NK-92 (cell line): ENCODE measurements around the gene FARP2.

Experiments used
- DNase-seq: peaks from one replicate; lab custom pipeline; 2025; ENCODE audit not compliant: unreplicated experiment; lab: John Stamatoyannopoulos, UW

FARP2 gene

GRCh38 chr2:241454837-241455485, 98.9 kb downstream of the FARP2 start:
- DNase-seq, result no peak

- DNase-seq, result no peak
Measured at GRCh38 chr2:241456546-241456945, 100.5 kb downstream of the FARP2 start.

GRCh38 chr2:241458687-241459086, 102.6 kb downstream of the FARP2 start:
- no peak for DNase-seq

- DNase-seq, result no peak
Measured at GRCh38 chr2:241459520-241459919, 103.4 kb downstream of the FARP2 start.

DNA sequence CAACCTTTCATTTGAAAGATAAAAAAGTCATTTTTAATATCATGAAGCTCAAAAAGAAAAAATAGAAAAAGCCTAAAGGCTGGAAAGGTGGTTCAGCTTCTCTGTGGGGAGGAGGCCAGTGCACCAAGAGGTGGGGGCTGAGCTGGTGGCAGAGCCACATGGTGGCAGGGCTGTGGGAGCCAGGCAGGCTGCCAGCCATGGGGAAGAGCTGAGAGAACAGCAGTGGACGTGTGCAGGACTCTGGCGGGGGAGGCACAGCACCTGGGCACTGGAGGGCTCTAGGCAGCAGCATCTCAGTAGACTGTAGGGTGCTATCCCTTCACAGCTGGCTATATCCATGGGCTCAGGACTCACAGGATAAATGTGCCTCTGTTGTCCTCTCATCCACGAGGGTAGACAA, 104.5 kb downstream of the FARP2 start:
- DNase-seq, result no peak

DNA sequence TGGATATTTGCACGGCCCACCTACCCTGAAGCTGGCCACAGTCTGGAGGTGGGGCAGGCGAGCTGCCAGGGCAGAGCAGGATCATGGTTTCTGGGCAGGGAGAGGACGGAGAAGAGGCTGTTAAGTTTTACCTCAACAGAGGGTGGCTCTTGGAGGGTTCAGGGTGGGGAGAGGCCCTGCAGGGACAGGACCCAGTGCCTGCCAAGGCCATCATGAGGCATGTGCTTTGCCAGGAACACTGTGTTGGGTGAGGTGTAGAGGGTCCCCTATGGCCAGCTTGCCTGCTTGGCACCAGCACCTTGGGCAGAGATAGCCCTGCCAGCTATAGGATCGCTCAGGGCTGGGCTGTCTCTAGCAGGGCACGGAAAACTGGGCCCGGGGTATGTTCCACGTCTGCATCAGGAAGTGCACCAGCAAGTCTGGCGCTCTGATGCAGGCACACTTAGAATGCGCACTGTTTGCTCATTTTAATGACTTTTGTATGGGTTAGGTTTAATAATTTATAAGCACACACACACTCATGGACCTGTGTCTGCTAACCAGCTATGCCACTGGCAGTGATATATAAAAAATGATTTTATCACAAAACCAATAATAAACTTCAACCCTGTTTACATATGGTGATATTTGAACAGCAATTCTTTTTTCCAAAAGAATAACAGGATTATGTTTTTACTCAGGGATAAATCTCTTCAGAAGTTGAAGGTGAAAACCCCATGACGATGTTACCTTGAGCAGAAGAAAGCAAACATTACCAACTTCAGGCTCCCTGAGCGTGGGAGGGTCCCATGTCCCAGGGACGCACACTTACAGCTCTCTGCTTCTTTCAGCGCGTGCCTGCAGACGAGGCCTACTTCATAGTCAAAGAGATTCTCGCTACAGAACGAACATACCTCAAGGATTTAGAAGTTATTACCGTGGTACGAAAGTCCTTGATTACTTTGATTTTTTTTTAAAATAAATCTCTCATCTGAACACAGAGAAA, 105.9 kb downstream of the FARP2 start:
- no peak for DNase-seq

DNA sequence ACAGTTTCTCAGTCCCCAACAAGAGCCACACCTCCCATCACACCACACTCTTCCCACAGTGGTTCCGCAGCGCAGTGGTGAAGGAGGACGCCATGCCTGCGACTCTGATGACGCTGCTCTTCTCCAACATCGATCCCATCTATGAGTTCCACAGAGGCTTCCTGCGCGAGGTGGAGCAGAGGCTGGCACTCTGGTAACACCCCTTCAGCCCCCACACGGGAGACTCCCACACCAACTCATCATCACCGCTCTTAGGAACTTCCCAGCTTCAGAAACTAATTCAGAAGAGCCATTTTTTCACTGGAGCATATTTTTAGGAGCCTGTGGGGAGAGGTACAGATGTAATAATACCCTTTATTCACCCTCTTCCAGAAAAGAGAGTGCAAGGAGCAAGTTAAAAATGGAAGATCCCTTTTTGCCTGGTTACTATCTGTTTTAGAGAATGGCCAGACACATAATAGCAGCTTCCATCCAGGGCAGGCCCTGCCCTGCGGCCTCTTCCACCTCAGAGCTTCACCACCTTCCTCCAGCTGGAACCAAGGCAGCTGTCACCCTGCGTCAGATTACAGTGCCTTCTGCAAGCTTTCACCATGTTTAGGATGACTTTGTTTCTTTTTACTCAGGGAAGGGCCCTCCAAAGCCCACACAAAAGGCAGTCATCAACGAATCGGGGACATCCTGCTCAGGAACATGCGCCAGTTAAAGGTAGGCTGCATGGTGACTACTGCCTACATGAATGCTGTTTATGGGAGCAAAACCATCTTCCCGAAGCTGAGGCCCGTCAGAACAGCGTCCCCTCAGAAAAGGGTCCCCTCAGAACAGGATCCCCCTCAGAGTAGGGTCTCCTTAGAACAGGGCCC, 107.4 kb downstream of the FARP2 start:
- DNase-seq, result no peak

GRCh38 chr2:241465543-241465942, 109.5 kb downstream of the FARP2 start:
- DNase-seq, result no peak

DNA sequence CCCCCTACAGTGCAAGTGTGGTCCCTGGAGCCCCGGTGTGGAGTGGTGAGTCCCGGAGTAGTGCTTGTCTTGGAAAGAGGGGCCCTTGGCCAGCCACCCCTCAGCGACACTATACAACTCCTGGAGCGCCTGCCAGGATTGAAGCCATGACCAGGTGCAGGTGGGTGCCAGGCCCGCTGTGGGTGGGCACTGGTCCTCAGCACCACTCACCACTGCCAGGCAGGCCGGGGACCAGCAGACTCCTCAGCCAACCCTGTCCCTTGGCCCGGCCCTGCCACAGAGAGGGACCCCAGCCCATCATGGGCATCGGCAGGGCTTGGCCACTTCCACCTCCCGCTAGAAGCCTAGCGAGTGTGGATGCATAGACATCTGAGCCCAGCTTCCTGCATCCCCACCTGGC, 110.1 kb downstream of the FARP2 start:
- no peak for DNase-seq

- no peak for DNase-seq
Measured at GRCh38 chr2:241467777-241468475, 111.8 kb downstream of the FARP2 start.

DNA sequence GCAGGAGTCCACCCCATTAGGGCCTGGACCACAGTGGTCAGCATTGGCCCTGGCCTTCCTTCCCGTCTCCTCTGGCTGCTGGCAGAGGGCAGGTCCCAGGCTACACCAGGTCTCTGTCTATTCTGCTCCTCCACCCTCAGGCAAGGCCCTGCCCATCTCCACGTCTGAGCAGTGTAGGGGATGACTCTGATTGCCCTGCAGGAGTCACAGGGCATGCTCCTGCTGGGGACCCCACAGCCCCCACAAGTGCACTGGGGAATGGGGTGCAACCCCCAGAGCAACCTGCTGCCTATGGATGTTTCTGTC, 112.3 kb downstream of the FARP2 start:
- no peak for DNase-seq

GRCh38 chr2:241469746-241470145, 113.7 kb downstream of the FARP2 start:
- no peak for DNase-seq

DNA sequence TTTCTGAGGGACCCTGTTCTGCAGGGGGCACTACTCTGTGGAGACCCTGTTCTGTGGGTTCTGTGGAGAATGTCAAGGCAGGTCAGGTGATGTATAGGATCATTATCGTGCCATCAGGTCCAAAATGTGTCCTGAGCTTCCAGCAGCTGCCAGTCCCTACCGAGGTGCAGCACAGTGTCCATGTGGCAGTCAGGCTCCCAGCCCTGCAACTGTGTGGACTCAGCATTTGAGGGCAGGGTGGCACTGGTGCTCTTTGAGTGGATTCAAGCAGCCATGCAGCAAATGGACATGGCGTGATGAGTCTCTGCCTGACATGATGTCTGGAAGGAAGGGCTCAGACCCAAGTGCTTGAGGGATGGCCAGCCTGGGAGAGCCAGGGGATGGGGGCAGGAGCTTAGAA, 117.3 kb downstream of the FARP2 start:
- DNase-seq, result no peak

- DNase-seq, result no peak
Measured at GRCh38 chr2:241475267-241475666, 119.2 kb downstream of the FARP2 start.

DNA sequence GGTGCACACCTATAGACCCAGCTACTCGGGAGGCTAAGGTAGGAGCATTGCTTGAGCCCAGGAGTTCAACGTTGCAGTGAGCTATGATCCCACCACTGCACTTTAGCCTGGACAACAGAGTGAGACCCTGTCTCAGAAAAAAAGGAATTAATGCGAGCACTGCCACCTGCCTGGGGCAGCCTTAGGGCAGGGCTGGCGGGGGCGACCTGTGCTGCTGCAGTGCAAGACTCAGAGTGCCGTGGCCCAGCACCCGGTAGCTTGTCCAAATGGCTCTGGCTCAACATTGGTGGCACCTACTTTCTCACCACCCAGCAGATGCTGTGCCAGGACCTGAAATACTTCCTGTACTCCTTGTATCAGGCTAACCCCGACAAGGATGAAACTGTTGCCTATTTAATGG, 122.1 kb downstream of the FARP2 start:
- no peak for DNase-seq

DNA sequence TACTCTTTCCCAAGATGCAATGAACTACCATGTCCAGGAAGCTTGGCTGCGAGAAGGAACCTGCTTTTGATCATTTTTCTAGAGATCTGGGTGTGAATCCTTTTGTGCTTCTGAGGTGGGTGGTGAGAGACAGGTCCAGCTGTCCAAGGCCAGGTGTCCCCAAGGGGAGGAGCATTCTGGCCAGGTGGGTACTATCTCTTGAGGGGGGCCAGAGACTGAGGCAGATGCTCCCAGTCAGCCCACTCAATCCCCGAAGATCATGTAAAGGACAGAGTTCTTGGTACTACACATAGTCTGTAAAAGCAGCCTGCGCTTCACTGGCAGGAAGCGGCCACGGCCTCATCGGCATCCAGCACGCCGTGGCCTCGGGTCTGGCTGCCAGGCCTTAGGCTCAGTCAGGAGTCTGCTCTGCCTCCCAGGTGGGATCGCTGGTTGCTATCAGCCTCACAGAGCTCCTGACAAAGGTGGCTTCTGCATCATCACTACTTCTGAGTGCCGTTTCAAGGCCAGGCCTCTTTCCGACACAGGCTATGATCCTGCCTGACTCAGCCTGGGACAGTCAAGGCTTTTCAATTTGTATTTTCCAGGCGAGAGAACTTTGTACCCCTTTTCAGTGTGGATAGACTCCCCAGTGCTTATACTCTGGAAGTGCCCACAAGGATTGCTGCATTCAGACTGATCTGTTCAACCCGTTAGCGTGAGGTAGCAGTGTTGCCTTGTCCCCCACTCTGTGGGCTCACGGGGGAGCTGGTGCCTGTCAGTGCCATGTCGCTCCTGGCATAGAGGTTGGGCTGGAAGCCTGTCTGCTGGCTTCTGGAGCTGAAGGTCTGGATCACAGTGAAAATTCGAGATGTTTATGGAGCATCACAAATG, 123.2 kb downstream of the FARP2 start:
- DNase-seq, result no peak

DNA sequence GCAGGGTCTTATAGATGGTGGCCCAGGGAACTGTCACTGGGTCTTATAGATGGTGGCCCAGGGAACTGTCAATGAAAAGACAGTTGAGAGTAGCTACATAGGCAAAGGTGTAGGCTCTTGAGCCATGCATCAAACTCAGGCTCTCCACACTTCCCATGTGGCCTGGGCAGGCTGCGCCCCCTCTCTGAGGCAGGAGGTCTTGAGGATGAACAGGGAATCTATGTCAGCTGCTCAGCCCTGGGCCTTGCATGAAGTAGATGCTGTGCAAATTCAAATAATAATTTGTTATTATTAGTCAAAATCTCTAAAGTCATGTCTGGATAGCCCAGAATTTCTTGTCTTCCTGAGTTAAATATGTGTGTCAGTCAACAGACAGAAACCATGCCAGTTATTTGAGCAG, 125.6 kb downstream of the FARP2 start:
- DNase-seq, result no peak

- DNase-seq, result no peak
Measured at GRCh38 chr2:241482126-241482955, 126.3 kb downstream of the FARP2 start.

DNA sequence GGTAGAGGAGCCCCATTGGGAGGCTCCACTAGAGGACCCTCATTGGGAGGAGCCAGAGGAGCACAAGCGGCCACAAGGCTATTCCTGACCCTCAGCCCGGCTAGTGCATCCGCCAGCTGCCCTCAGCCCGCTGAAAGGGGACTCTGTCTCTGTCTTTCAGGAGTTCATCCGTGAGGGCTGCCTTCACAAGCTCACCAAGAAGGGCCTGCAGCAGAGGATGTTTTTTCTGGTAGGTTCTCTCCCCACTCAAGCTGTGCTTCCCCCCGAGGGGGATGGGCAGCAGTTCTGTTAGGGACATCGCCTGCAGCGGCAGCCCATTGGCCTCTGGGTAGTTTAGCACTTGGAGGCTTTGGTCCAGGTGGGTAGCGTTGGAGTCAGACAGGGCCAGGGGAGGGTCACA, 127.2 kb downstream of the FARP2 start:
- no peak for DNase-seq
